Sigmoid colon (tissue), 7 donors: ENCODE data around the gene TM9SF2. TPM values are rescaled to one million over a fixed set of nuclear protein-coding genes. Genes with fewer than 3 reads are reported as not detected.
A peak's percentile ranks its signal among the peaks of the same experiment; 100 is the strongest.

Source experiments
- DNase-seq: peaks from one replicate; pipeline ENCODE4 v3.0.0-alpha.2; 2019
- H3K27ac ChIP-seq, 4 donors: fragments of 200-600 bp; sonication (generic); one replicate each; pipeline ENCODE4 v1.5.1; 2016 to 2019; ENCODE audit warnings: mild to moderate bottlenecking in 1 of 4
- H3K27me3 ChIP-seq, 3 donors: fragments of 200-600 bp; sonication (generic); one replicate each; pipeline ENCODE4 v1.5.1; 2019; ENCODE audit warnings: mild to moderate bottlenecking in 1 of 3
- H3K36me3 ChIP-seq, 4 donors: fragments of 200-600 bp; sonication (generic); one replicate each; pipeline ENCODE4 v1.5.1; 2016 to 2019
- H3K4me1 ChIP-seq, 4 donors: fragments of 200-600 bp; sonication (generic); one replicate each; pipeline ENCODE4 v1.5.1; 2017 to 2019
- H3K4me3 ChIP-seq, 4 donors: fragments of 200-600 bp; sonication (generic); one replicate each; pipeline ENCODE4 v1.5.1; 2017 to 2019; ENCODE audit warnings: mild to moderate bottlenecking in 2 of 4, moderate library complexity in 1 of 4
- H3K9me3 ChIP-seq, 4 donors: fragments of 200-600 bp in 3 of 4; sonication (generic) in 3 of 4; one replicate each; pipeline versions ENCODE4 v1.5.1 to v1.6.1; 2013 to 2019
- CTCF ChIP-seq, 4 experiments: fragments of 450-650 bp in 3 of 4; fragments of 200-600 bp in 1 of 4; IDR thresholded peaks; one replicate each; pipeline ENCODE4 v1.5.1; 2016 to 2019; ENCODE audit warnings: antibody characterized with exemption in 4 of 4, mild to moderate bottlenecking in 3 of 4, moderate library complexity in 2 of 4
- EP300 ChIP-seq, 4 donors: sonication (generic); formaldehyde crosslinking; IDR thresholded peaks; one replicate each; pipeline ENCODE4 v1.6.1; 2017; ENCODE audit warnings: antibody characterized with exemption in 4 of 4
- POLR2A ChIP-seq, 2 donors: fragments of 450-650 bp; IDR thresholded peaks; one replicate each; pipeline ENCODE4 v1.6.1; 2016; ENCODE audit warnings: antibody characterized with exemption in 2 of 2, mild to moderate bottlenecking in 2 of 2, moderate library complexity in 2 of 2
- POLR2AphosphoS5 ChIP-seq, 4 donors: sonication (generic); formaldehyde crosslinking; IDR thresholded peaks; one replicate each; pipeline ENCODE4 v1.6.1; 2017; ENCODE audit warnings: antibody characterized with exemption in 4 of 4
- WGBS, 2 donors: extraction: QIAGEN DNeasy Blood & Tissue Kit; methylation state at CpG; one replicate each; pipeline ENCODE4 v1.1.7; 2013; 5-methylcytosine and 5-hydroxymethylcytosine counted together
- intact Hi-C: fragments of 100-400 bp; cut with DNase I; formaldehyde crosslinking; loops from one replicate; pipeline ENCODE4 v1.15.1; 2023
- polyA plus RNA-seq, 3 donors: library from polyadenylated mRNA; stranded (reverse); fragments of 200-250 nt; gene quantifications; one replicate each; pipeline ENCODE4 v1.2.3, GENCODE V29; 2013
- total RNA-seq, 4 donors: library from RNA; depleted of rRNA; stranded (reverse); fragments of >200 nt; gene quantifications; one replicate each; pipeline ENCODE4 v1.1.0, GENCODE V29; 2016
- donor health status: healthy with polysubstance abuse.
- donor health status: Bipolar disorder and iron deficiency.
- donor health status: healthy.

Gene TM9SF2
- total and polyA plus RNA-seq, 7 donors, result 21.6 to 110 (median 61.6) TPM

GRCh38 chr13:99558570-99559180 lies 57.4 kb downstream of the TM9SF2 start:
- H3K9me3 ChIP-seq, result no peaks in the 10 kb centered on the region
- H3K4me3 ChIP-seq, result no peak overlapping the region
- intact Hi-C loops, result no loop called here
- H3K27me3 ChIP-seq, result no peaks in the 10 kb centered on the region
- H3K36me3 ChIP-seq, result peaks cover 0 to 63% (median 4%) of the 10 kb centered on the region in 4 donors
- WGBS, 2 donors, result 73 to 78% methylated on average over 4 of the region's 4 CpGs
- H3K27ac ChIP-seq, result peak overlapping the region in 2 of 4 donors; percentile 10 to 33
- no peak for TF ChIP-seq CTCF (IDR thresholded peaks at IDR 0.05)
- no peak for TF ChIP-seq POLR2AphosphoS5 (IDR thresholded peaks at IDR 0.05)
- no peak for DNase-seq
- peaks cover 0 to 17% (median 11%) of the 10 kb centered on the region in 4 donors for H3K4me1 ChIP-seq

- Histone ChIP-seq H3K9me3 (no peaks in the 10 kb centered on the region), H3K36me3 (peaks cover 0 to 61% (median 5%) of the 10 kb centered on the region in 4 donors), H3K27me3 (no peaks in the 10 kb centered on the region), H3K4me1 (peaks cover 0 to 17% (median 11%) of the 10 kb centered on the region in 4 donors), H3K4me3 (no peak overlapping the region), H3K27ac (no peak overlapping the region)
- 81 to 82% methylated on average over 2 of the region's 2 CpGs for WGBS, 2 donors
- no peak for DNase-seq
- no peak for TF ChIP-seq POLR2A (IDR thresholded peaks at IDR 0.05)
- no peak for TF ChIP-seq EP300 (IDR thresholded peaks at IDR 0.05)
- TF ChIP-seq CTCF (IDR thresholded peaks at IDR 0.05), result no peak
- TF ChIP-seq POLR2AphosphoS5 (IDR thresholded peaks at IDR 0.05), result no peak
- intact Hi-C loops, result no loop called here
Observed at GRCh38 chr13:99559560-99559959, 58.3 kb downstream of the TM9SF2 start.

GRCh38 chr13:99563404-99563803 lies 62.1 kb downstream of the TM9SF2 start:
- H3K27me3 ChIP-seq, result no peaks in the 10 kb centered on the region
- H3K9me3 ChIP-seq, result no peaks in the 10 kb centered on the region
- H3K27ac ChIP-seq, result no peak overlapping the region
- no peak for DNase-seq
- intact Hi-C loops, result no loop called here
- H3K36me3 ChIP-seq, result peaks cover 0 to 42% (median 5%) of the 10 kb centered on the region in 4 donors
- TF ChIP-seq EP300 (IDR thresholded peaks at IDR 0.05), result no peak
- no peak for TF ChIP-seq POLR2A (IDR thresholded peaks at IDR 0.05)
- TF ChIP-seq CTCF (IDR thresholded peaks at IDR 0.05), result no peak
- TF ChIP-seq POLR2AphosphoS5 (IDR thresholded peaks at IDR 0.05), result no peak
- no peak overlapping the region for H3K4me3 ChIP-seq
- peaks cover 0 to 13% (median 9%) of the 10 kb centered on the region in 4 donors for H3K4me1 ChIP-seq

GRCh38 chr13:99564386-99564785 lies 63.1 kb downstream of the TM9SF2 start:
- DNase-seq, result no peak
- H3K27me3 ChIP-seq, result no peaks in the 10 kb centered on the region
- peaks cover 0 to 42% (median 5%) of the 10 kb centered on the region in 4 donors for H3K36me3 ChIP-seq
- H3K4me1 ChIP-seq, result peaks cover 0 to 3% (median 1%) of the 10 kb centered on the region in 4 donors
- no peak overlapping the region for H3K4me3 ChIP-seq
- H3K9me3 ChIP-seq, result peaks cover 0 to 2% (median 0%) of the 10 kb centered on the region in 4 donors
- intact Hi-C loops, result no loop called here
- 95% methylated on average over 2 of the region's 2 CpGs for WGBS, 2 donors
- TF ChIP-seq CTCF (IDR thresholded peaks at IDR 0.05) (no peak), POLR2A (IDR thresholded peaks at IDR 0.05) (no peak), POLR2AphosphoS5 (IDR thresholded peaks at IDR 0.05) (no peak), EP300 (IDR thresholded peaks at IDR 0.05) (no peak)
- H3K27ac ChIP-seq, result no peak overlapping the region
